GM12878 (cell line): Measurements from ENCODE around the gene ETS1. TPM values are rescaled to one million over a fixed set of nuclear protein-coding genes. Genes with fewer than 3 reads are reported as not detected.

Source experiments
- ATAC-seq: fragments of 200-7000 bp; cut with Tn5 transposase; 3 replicates; pipeline ENCODE4 v1.9.1; 2020; ENCODE audit warnings: mild to moderate bottlenecking, moderate library complexity
- BruUV-seq: library from RNA; stranded (reverse); fragments of 400-500 nt; replicated peaks from 2 replicates; lab custom pipeline; 2021; lab: Mats Ljungman, UMichigan
- CTCF ChIA-PET: fragments of 300-600 bp; sonication (Branson Sonifier 250); formaldehyde crosslinking; extraction: SDS; loops from one replicate; lab custom pipeline; 2021; ENCODE audit warnings: inconsistent platforms; lab: Yijun Ruan, JAX
- POLR2A ChIA-PET: fragments of 350-600 bp; formaldehyde crosslinking; extraction: SDS; loops from one replicate; lab custom pipeline; 2021; ENCODE audit warnings: inconsistent platforms; lab: Charles Lee
- RAD21 ChIA-PET: fragments of 300-600 bp; sonication (Branson Sonifier 250); formaldehyde crosslinking; loops from one replicate; lab custom pipeline; 2023; ENCODE audit warnings: antibody characterized with exemption; ENCODE audit not compliant: unreplicated experiment; lab: Charles Lee
- SMC1A ChIA-PET: fragments of 300-600 bp; sonication (Branson Sonifier 250); formaldehyde crosslinking; loops from one replicate; lab custom pipeline; 2023; ENCODE audit not compliant: unreplicated experiment, uncharacterized antibody; lab: Charles Lee
- DNase-seq: peaks from one replicate; pipeline ENCODE4 v3.0.0-alpha.2; 2011; ENCODE audit warnings: low read depth, low spot score
- FAIRE-seq: peaks from 3 replicates; lab custom pipeline; 2011; peaks lifted over from hg19 to GRCh38; lab: Jason Lieb, UNC
- H2AFZ ChIP-seq: 2 replicates; pipeline ENCODE4 v1.6.0; 2011; ENCODE audit warnings: low read depth, low read length, control low read depth; ENCODE audit not compliant: control insufficient read depth
- H3K27ac ChIP-seq: 2 replicates; pipeline ENCODE4 v1.5.1; 2011; ENCODE audit warnings: control low read depth; ENCODE audit not compliant: control insufficient read depth, insufficient read depth
- H3K27me3 ChIP-seq, 2 experiments: replicated peaks in 1 of 2; 2 replicates each; pipeline versions ENCODE4 v1.6.0 to v1.6.1; 2011; ENCODE audit warnings: low read length in 1 of 2; ENCODE audit not compliant: control insufficient read depth in 2 of 2, insufficient read depth in 2 of 2
- H3K36me3 ChIP-seq, 2 experiments: 2 replicates each; pipeline ENCODE4 v1.5.1; 2011; ENCODE audit warnings: low read length in 1 of 2; ENCODE audit not compliant: control insufficient read depth in 2 of 2, insufficient read depth in 2 of 2
- H3K4me1 ChIP-seq: 2 replicates; pipeline ENCODE4 v1.6.1; 2011; ENCODE audit warnings: mild to moderate bottlenecking, low read length, moderate library complexity, mixed read lengths; ENCODE audit not compliant: control insufficient read depth, insufficient read depth
- H3K4me2 ChIP-seq: 2 replicates; pipeline ENCODE4 v1.6.0; 2011; ENCODE audit warnings: control low read depth; ENCODE audit not compliant: control insufficient read depth, insufficient read depth
- H3K4me3 ChIP-seq: fragments of 200-600 bp; sonication (generic); 2 replicates; pipeline ENCODE4 v1.5.1; 2016
- H3K79me2 ChIP-seq: 2 replicates; pipeline ENCODE4 v1.6.0; 2011; ENCODE audit warnings: low read length; ENCODE audit not compliant: control insufficient read depth, insufficient read depth
- H3K9ac ChIP-seq: 2 replicates; pipeline ENCODE4 v1.8.0; 2011; ENCODE audit warnings: low read length, control low read depth, mixed read lengths; ENCODE audit not compliant: control insufficient read depth, insufficient read depth
- H3K9me3 ChIP-seq: replicated peaks from 3 replicates; pipeline ENCODE4 v1.5.1; 2011; ENCODE audit warnings: mild to moderate bottlenecking, low read length; ENCODE audit not compliant: control insufficient read depth, insufficient read depth
- H4K20me1 ChIP-seq: 2 replicates; pipeline ENCODE4 v1.6.0; 2011; ENCODE audit not compliant: control insufficient read depth, insufficient read depth
- EGR1 ChIP-seq, 2 experiments: IDR thresholded peaks; 1 replicate in 1 of 2; 2 replicates in 1 of 2; pipeline ENCODE4 v1.6.1; 2011 to 2012; ENCODE audit warnings: low read depth in 2 of 2, low read length in 2 of 2, borderline replicate concordance in 1 of 2, mild to moderate bottlenecking in 1 of 2, moderate library complexity in 1 of 2
- GABPA ChIP-seq: IDR thresholded peaks from 2 replicates; pipeline ENCODE4 v1.6.1; 2014; ENCODE audit warnings: antibody characterized with exemption, low read depth, mild to moderate bottlenecking, inconsistent platforms
- HCFC1 ChIP-seq: fragments of 150-350 bp; IDR thresholded peaks from 2 replicates; pipeline ENCODE4 v1.6.1; 2014; ENCODE audit warnings: low read length
- NBN ChIP-seq: fragments of 450-650 bp; IDR thresholded peaks from 2 replicates; pipeline ENCODE4 v1.6.1; 2016
- NR2C1 ChIP-seq: fragments of 450-650 bp; IDR thresholded peaks from 2 replicates; pipeline ENCODE4 v1.6.1; 2017; ENCODE audit warnings: antibody characterized with exemption, mild to moderate bottlenecking, moderate library complexity
- PAX5 ChIP-seq: IDR thresholded peaks from 2 replicates; pipeline ENCODE4 v1.6.1; 2011; ENCODE audit warnings: low read depth, low read length, borderline replicate concordance
- RBBP5 ChIP-seq: fragments of 200-600 bp; sonication (generic); conservative IDR thresholded peaks from 2 replicates; pipeline ENCODE4 v1.6.1; 2016
- SREBF2 ChIP-seq: IDR thresholded peaks from 2 replicates; pipeline ENCODE4 v1.6.1; 2012; ENCODE audit warnings: mild to moderate bottlenecking, low read length
- WGBS: methylation state at CpG from one replicate; pipeline ENCODE4 v1.1.6; 2016; ENCODE audit warnings: low lambda C conversion rate; ENCODE audit not compliant: insufficient replicate concordance, insufficient coverage; ENCODE audit errors: missing lambda C conversion rate; 5-methylcytosine and 5-hydroxymethylcytosine counted together
- in situ Hi-C: fragments of 300-500 bp; cut with MboI; formaldehyde crosslinking; loops from 9 replicates; pipeline ENCODE4 v1.14.3; 2018; ENCODE audit warnings: mixed read lengths
- intact Hi-C: fragments of 100-400 bp; cut with micrococcal nuclease; formaldehyde crosslinking; loops from one replicate; pipeline ENCODE4 v1.14.2; 2022; ENCODE audit not compliant: unreplicated experiment
- polyA plus RNA-seq, 11 experiments: library from polyadenylated mRNA; depleted of rRNA in 4 of 11; unstranded in 6 of 11; stranded (reverse) in 5 of 11; fragments of >200 nt; fragmentation: Nextera tagmentation in 4 of 11; fragmentation: Illumina TruSeq in 1 of 11; extraction: Ambion mirVana in 4 of 11; extraction: Trizol in 1 of 11; gene quantifications; 1 replicate in 1 of 11; 2 replicates in 10 of 11; pipeline versions ENCODE4 v1.2.1 to v1.2.3, GENCODE V29; 2011 to 2016; ENCODE audit warnings: inconsistent platforms in 2 of 11, missing spikeins in 2 of 11, low read depth in 1 of 11
- total RNA-seq, 4 experiments: library from RNA; depleted of rRNA in 3 of 4; stranded (reverse); fragments of >200 nt in 3 of 4; fragmentation: Illumina TruSeq in 1 of 4; extraction: Trizol in 1 of 4; gene quantifications; 2 replicates each; pipeline versions ENCODE4 v1.2.1 to v1.2.3, GENCODE V29; 2013 to 2021
- TF ChIP-seq, protein P1 (sequence below): fragments of 450-650 bp; IDR thresholded peaks from 2 replicates; pipeline ENCODE4 v1.6.1; 2016; ENCODE audit warnings: mild to moderate bottlenecking
- TF ChIP-seq, protein P2 (sequence below): IDR thresholded peaks from 2 replicates; pipeline ENCODE4 v1.6.1; 2011; ENCODE audit warnings: low read depth, low read length, improper control_type of control experiment, borderline replicate concordance

The ETS1 gene
- total and polyA plus RNA-seq, 10 of the 15 experiments (the other 5 are each of a cell fraction or from before 2014, with no cell fraction given) = 12.5 to 112 (median 55.5) TPM

DNA sequence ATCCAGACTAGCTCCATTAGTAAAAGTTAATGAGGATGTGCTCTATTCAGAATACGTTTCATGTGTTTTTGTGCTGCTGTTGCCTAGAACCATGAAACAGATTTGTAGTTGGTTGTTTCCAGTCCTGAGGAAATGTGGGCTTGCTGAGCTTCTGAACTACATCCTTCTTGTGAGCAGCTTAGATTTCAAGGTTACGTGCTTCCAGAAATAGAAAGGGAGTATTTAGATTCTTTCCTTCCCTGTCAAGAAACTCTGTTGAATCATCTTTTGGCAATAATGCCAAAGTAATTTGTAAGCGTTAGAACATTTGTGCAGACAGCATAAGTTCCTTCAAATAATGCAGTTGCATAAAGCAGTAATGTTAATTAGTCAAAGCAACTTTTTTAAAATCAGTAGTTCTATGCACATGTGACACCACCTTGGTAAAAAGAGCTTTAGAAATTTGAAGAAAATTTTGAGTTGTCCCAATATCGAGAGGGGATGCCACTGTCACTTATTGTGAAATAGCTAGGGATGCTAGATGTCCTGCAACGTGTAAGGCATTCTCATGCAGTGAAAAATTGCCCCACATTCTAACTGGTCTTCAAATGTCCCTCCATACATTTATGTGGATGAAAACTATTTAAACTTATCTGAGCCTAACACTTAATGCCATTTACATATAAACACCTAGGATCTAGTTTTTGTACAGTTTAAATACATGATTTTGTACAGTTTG is 169.6 kb downstream of the ETS1 start:
- Histone ChIP-seq H3K4me2 (no peak overlapping the region), H3K4me1 (peaks cover 6% of the 10 kb centered on the region), H3K79me2 (peaks cover 6% of the 10 kb centered on the region), H3K9ac (no peak overlapping the region), H3K36me3 (no peaks in the 10 kb centered on the region; a peak in 1 of 4 replicates), H3K27me3 (no peaks in the 10 kb centered on the region), H2AFZ (no peak overlapping the region), H3K9me3 (no peaks in the 10 kb centered on the region), H3K27ac (no peak overlapping the region), H3K4me3 (no peak overlapping the region), H4K20me1 (no peaks in the 10 kb centered on the region)
- ChIA-PET RAD21 (interaction anchor here (0.7 to 8.5 kb wide), 10 partner anchors 51 to 413 kb away, joined by 3 to 49 read pairs (median 6); no protein-coding TSS in a partner anchor), POLR2A (interaction anchor here (1.0 to 2.0 kb wide), 4 partner anchors 14 to 107 kb away, joined by 3 to 5 read pairs (median 4); no protein-coding TSS in a partner anchor), SMC1A (interaction anchor here (0.7 to 9.1 kb wide), 22 partner anchors 8 to 412 kb away, joined by 3 to 59 read pairs (median 4); no protein-coding TSS in a partner anchor), CTCF (interaction anchor here (0.9 to 1.9 kb wide), 12 partner anchors 9 to 214 kb away, joined by 3 to 5 read pairs (median 3); no protein-coding TSS in a partner anchor)
- in situ Hi-C loops (no loop called here), intact Hi-C loops (no loop called here)
- no TSS peak for BruUV-seq
- no peak for DNase-seq
- TF ChIP-seq RBBP5 = no peak
- TF ChIP-seq SREBF2 = no peak
- TF ChIP-seq, protein P1, sequence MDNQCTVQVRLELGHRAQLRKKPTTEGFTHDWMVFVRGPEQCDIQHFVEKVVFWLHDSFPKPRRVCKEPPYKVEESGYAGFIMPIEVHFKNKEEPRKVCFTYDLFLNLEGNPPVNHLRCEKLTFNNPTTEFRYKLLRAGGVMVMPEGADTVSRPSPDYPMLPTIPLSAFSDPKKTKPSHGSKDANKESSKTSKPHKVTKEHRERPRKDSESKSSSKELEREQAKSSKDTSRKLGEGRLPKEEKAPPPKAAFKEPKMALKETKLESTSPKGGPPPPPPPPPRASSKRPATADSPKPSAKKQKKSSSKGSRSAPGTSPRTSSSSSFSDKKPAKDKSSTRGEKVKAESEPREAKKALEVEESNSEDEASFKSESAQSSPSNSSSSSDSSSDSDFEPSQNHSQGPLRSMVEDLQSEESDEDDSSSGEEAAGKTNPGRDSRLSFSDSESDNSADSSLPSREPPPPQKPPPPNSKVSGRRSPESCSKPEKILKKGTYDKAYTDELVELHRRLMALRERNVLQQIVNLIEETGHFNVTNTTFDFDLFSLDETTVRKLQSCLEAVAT = no peak
- TF ChIP-seq NR2C1 = no peak
- TF ChIP-seq GABPA = no peak
- TF ChIP-seq HCFC1 = no peak
- no peak for TF ChIP-seq PAX5
- no peak for TF ChIP-seq NBN
- TF ChIP-seq EGR1 (IDR thresholded peaks at IDR 0.05; ENCODE audit: borderline replicate concordance in 1 of 2, low read depth in 2 of 2, low read length in 2 of 2) = no peak
- TF ChIP-seq, protein P2, sequence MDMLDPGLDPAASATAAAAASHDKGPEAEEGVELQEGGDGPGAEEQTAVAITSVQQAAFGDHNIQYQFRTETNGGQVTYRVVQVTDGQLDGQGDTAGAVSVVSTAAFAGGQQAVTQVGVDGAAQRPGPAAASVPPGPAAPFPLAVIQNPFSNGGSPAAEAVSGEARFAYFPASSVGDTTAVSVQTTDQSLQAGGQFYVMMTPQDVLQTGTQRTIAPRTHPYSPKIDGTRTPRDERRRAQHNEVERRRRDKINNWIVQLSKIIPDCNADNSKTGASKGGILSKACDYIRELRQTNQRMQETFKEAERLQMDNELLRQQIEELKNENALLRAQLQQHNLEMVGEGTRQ = no peak
- whole genome bisulfite sequencing = 86% methylated on average over 5 of the region's 5 CpGs
- FAIRE-seq = no peak
- ATAC-seq = no peak
